ENCODE data around the gene GPBP1.

DNA sequence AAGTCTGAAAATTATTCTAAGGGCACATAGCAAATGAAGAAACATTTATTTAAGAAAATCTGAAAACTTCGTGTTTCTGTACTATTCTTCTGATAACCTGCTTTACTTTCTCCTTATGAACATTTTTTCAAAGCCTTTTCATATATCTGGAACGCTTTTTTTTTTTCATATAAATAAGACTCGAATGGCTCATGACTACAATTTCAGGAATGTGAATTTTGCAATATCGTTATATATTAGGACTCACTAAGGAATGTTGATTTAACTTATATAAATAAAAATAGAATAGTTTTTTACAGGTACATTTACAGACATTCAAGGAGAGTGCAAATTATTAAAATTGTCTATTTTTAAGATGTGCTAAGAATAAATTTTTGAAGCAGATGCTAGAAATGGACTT is 42.9 kb downstream of the GPBP1 start:
- TF ChIP-seq, protein P1, sequence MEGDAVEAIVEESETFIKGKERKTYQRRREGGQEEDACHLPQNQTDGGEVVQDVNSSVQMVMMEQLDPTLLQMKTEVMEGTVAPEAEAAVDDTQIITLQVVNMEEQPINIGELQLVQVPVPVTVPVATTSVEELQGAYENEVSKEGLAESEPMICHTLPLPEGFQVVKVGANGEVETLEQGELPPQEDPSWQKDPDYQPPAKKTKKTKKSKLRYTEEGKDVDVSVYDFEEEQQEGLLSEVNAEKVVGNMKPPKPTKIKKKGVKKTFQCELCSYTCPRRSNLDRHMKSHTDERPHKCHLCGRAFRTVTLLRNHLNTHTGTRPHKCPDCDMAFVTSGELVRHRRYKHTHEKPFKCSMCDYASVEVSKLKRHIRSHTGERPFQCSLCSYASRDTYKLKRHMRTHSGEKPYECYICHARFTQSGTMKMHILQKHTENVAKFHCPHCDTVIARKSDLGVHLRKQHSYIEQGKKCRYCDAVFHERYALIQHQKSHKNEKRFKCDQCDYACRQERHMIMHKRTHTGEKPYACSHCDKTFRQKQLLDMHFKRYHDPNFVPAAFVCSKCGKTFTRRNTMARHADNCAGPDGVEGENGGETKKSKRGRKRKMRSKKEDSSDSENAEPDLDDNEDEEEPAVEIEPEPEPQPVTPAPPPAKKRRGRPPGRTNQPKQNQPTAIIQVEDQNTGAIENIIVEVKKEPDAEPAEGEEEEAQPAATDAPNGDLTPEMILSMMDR (IDR thresholded peaks at IDR 0.05; ENCODE audit: low read depth, low read length, poor library complexity, severe bottlenecking) = no peak
- no peak for TF ChIP-seq EZH2phosphoT487 (IDR thresholded peaks at IDR 0.05; ENCODE audit: borderline replicate concordance, low read length)
